Colonic mucosa (tissue), 4 donors: ENCODE measurements around the gene DMD. TPM values are rescaled to one million over a fixed set of nuclear protein-coding genes. Genes with fewer than 3 reads are reported as not detected.

Experiments used
- DNase-seq: peaks from one replicate; pipeline ENCODE4 v3.0.0-alpha.2; 2020
- H3K27ac ChIP-seq: fragments of 200-600 bp; one replicate; pipeline ENCODE4 v1.8.0; 2021
- H3K27me3 ChIP-seq: fragments of 200-600 bp; one replicate; pipeline ENCODE4 v1.8.0; 2021
- H3K36me3 ChIP-seq: fragments of 200-600 bp; one replicate; pipeline ENCODE4 v1.8.0; 2021
- H3K4me1 ChIP-seq: fragments of 200-600 bp; one replicate; pipeline ENCODE4 v1.8.0; 2021; ENCODE audit warnings: mild to moderate bottlenecking
- H3K4me3 ChIP-seq: fragments of 200-600 bp; one replicate; pipeline ENCODE4 v1.8.0; 2021
- H3K9ac ChIP-seq, 2 donors: one replicate each; pipeline ENCODE4 v1.7.0; 2013; ENCODE audit warnings: control low read depth in 2 of 2, low read depth in 2 of 2, low read length in 2 of 2
- H3K9me3 ChIP-seq: fragments of 200-600 bp; one replicate; pipeline ENCODE4 v1.8.0; 2021
- CTCF ChIP-seq: fragments of 200-600 bp; IDR thresholded peaks from one replicate; pipeline ENCODE4 v1.8.0; 2022; ENCODE audit warnings: antibody characterized with exemption, mild to moderate bottlenecking
- intact Hi-C: fragments of 100-400 bp; cut with DNase I; formaldehyde crosslinking; loops from one replicate; pipeline ENCODE4 v1.14.1; 2022
- total RNA-seq, 2 donors: library from RNA; stranded (reverse); fragmentation: NEBNext Ultra II Directional in 1 of 2; extraction: Animal tissue kit (Norgen Biotek cat#: 25700) in 1 of 2; gene quantifications; one replicate each; pipeline ENCODE4 v1.2.1, GENCODE V29; 2021
- donor health status: healthy.
- donor health status: DM: no; HTN: no; CAD: no.
- donor health status: DM: no; HTN: no; CAD: no.

DMD gene
- total RNA-seq, 2 donors from 2014 or later: 7.3 to 24.5 TPM

GRCh38 chrX:31697294-31697916 lies 1513.9 kb downstream of the DMD start:
- Histone ChIP-seq H3K4me1 (no peaks in the 10 kb centered on the region), H3K36me3 (no peaks in the 10 kb centered on the region), H3K27ac (no peak overlapping the region), H3K27me3 (no peaks in the 10 kb centered on the region), H3K9ac (no peak overlapping the region), H3K9me3 (no peaks in the 10 kb centered on the region), H3K4me3 (no peak overlapping the region)
- intact Hi-C loops: no loop called here
- no peak for TF ChIP-seq CTCF
- no peak for DNase-seq

DNA sequence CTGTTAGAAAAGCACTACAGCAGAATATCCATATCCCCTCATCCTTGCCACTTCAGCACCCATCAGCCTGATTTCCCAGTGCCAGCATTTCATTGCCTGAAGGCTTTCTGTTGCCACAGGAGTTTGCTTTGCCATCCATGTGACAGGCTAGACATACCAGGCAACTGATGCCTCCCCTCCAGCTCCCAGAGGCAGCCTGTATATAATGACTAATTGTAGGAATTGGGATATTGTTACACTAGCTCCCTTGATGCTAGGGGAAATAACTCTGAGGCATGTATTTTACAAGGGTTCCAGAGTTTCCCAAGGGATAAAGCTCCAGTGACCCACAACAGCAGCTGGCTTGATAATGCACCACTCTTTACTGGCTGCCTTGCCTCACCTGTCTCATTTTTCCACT lies 1531.5 kb downstream of the DMD start:
- intact Hi-C loops: no loop called here
- no peaks in the 10 kb centered on the region for H3K4me1 ChIP-seq
- no peak for DNase-seq
- H3K36me3 ChIP-seq: no peaks in the 10 kb centered on the region
- no peak overlapping the region for H3K4me3 ChIP-seq
- H3K27ac ChIP-seq: no peak overlapping the region
- TF ChIP-seq CTCF: no peak
- no peaks in the 10 kb centered on the region for H3K9me3 ChIP-seq
- H3K27me3 ChIP-seq: no peaks in the 10 kb centered on the region
- H3K9ac ChIP-seq: no peak overlapping the region

DNA sequence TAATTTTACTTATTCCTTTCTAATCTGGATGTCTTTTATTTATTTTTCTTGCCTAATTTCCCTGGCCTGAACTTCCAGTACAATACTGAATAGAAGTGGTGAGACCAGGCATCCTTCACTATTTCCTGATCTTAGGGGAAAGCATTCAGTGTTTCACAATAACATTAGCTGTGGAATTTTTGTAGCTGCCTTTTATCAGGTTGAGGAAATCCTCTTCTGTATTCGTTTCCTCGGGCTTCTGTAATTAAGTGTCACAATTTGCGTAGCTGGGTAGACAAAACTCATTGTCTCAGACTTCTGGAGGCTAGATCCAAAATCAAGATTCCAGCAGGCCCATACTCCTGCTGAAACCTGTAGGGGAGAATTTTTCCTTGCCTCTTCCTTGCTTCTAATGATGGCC lies 1541.1 kb downstream of the DMD start:
- no peak for TF ChIP-seq CTCF
- intact Hi-C loops: no loop called here
- DNase-seq: no peak
- no peaks in the 10 kb centered on the region for H3K36me3 ChIP-seq
- no peaks in the 10 kb centered on the region for H3K4me1 ChIP-seq
- no peak overlapping the region for H3K4me3 ChIP-seq
- no peaks in the 10 kb centered on the region for H3K9me3 ChIP-seq
- no peaks in the 10 kb centered on the region for H3K27me3 ChIP-seq
- no peak overlapping the region for H3K27ac ChIP-seq
- no peak overlapping the region for H3K9ac ChIP-seq

DNA sequence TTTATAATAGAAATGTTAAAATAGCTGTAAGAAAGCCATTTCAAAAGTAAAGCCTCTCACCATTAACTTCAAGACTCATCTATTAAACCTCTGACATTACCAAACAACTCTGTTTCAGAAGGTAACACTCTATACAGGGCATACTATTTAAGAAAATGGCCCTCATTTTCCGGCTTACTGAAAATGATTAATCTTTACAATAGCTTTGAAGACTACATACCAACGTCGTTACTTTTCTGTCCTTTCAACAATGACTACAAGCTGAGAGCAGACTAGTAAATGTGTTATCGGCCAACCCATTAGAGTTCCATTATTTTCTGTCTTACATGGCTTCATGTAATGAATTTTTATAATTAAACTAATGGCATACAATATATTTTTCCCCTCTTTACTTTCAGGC lies 1545.9 kb downstream of the DMD start:
- Histone ChIP-seq H3K9me3 (no peaks in the 10 kb centered on the region), H3K36me3 (no peaks in the 10 kb centered on the region), H3K4me1 (no peaks in the 10 kb centered on the region), H3K9ac (no peak overlapping the region), H3K27ac (no peak overlapping the region), H3K4me3 (no peak overlapping the region), H3K27me3 (no peaks in the 10 kb centered on the region)
- no peak for TF ChIP-seq CTCF
- no peak for DNase-seq
- intact Hi-C loops: no loop called here

DNA sequence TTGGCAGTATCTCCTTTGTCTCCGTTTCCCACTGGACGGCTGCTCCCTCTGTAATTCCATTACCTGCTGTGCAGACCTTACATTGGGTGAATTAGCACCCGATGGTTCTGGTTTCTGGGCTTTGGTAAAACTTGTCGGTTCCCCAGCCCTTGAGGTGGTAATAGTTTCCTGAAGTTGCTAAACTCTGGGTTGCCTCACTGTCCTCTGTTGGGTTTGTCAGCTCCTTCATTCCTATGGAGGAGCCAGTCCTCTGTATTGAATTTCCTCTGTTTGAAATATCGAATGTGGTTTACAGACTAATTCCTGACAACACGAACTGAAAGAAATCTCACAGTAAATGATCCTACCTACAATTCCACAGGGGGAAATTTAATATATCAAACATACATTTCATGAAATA lies 1548.2 kb downstream of the DMD start:
- Histone ChIP-seq H3K9ac (no peak overlapping the region), H3K4me1 (no peaks in the 10 kb centered on the region), H3K36me3 (no peaks in the 10 kb centered on the region), H3K27me3 (no peaks in the 10 kb centered on the region), H3K9me3 (no peaks in the 10 kb centered on the region), H3K27ac (no peak overlapping the region), H3K4me3 (no peak overlapping the region)
- DNase-seq: no peak
- TF ChIP-seq CTCF: no peak
- intact Hi-C loops: loop anchor here (5.0 kb wide), 1 partner anchor 451 kb away; no protein-coding TSS in a partner anchor
